Erythroblast (primary cell): ENCODE data around the gene BTN1A1.

ENCODE experiments used
- GATA1 ChIP-seq: IDR thresholded peaks from 2 replicates; pipeline ENCODE4 v1.6.1; 2011; ENCODE audit warnings: low read depth, mild to moderate bottlenecking, control low read depth, low read length, moderate library complexity
- POLR2A ChIP-seq: IDR thresholded peaks from 2 replicates; pipeline ENCODE4 v1.6.1; 2011; ENCODE audit warnings: mild to moderate bottlenecking, low read length

GRCh38 chr6:26531897-26532296 lies 31.8 kb downstream of the BTN1A1 start:
- no peak for TF ChIP-seq POLR2A
- TF ChIP-seq GATA1: no peak
